Measurements from ENCODE around the gene NFIC.
"Not testable (repeated sequence)": the region's sequence is repeated elsewhere in the genome, so short reads cannot be mapped to it uniquely, and the experiment has no call there.

NFIC gene

GRCh38 chr19:3336680-3337523 is 29.5 kb upstream of the NFIC start:
- no peak for DNase-seq (ENCODE audit: low read depth)

DNA sequence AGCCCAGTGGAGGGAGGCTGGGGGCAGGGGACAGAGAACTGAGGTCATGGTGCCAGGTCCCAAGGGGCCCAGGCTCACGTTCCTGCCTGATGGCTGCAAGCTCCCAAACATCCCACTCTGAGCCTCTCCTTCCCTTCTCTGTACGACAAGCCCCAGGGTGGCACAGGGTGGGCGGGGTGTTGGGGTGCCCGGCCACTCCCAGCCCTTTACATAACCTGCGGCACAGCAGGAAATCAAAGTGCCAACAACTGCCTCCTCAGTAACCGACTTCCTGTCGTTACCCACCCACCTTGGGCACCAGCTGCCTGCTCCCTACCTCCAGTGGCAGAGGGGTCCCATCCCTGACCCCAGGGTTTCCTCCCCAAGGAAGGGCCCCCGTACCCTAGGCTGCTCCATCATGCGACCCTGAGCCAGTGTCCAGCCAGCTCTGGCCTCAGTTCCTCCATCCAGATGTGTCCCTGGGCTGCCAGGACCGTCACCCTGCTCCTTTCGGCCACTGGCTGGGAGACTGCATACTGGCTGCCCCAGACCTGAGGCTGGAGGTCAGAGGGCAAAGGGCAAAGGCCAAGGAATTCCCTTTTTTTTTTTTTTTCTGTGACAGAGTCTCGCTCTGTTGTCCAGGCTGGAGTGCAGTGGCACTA is 27.7 kb upstream of the NFIC start:
- DNase-seq (ENCODE audit: low read depth): no peak

DNA sequence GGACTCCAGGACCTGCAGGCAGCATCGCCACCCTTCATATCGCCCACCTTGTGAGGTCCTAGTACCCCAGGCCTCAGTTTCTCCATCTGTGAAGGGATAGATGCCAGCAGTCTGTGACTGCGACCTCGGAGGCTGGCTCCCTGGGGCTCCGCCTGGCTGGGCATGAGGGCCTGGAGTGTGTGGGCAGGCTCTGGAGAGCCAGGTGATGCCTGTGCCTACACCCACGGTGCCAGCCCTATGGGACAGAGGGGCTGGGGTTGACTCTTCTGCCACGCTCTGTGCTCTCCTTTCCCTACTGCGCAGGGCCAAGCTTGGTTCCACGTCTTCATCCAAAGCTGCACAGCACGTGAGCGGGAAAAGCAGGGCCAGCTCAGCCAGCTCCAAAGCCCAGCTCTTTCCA is 26.0 kb upstream of the NFIC start:
- DNase-seq (ENCODE audit: low read depth): no peak

GRCh38 chr19:3342246-3342645 is 24.1 kb upstream of the NFIC start:
- no peak for DNase-seq (ENCODE audit: low read depth)

DNA sequence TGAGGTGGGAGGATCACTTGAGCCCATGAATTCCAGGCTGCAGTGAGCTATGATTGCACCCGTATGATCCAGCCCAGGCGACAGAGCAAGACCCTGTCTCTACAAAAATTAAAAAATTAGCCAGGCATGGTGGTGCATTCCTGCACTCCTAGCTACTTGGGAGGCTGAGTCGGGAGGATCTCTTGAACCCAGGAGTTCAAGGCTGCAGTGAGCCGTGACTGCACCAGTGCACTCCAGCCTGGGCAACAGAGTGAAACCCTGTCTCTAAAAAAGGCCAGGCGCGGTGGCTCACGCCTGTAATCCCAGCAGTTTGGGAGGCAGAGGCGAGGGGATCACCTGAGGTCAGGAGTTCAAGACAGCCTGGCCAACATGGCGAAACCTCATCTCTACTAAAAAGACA is 23.4 kb upstream of the NFIC start:
- DNase-seq (ENCODE audit: low read depth): not testable (repeated sequence)

GRCh38 chr19:3343619-3344502 is 22.5 kb upstream of the NFIC start:
- DNase-seq (ENCODE audit: low read depth): peak; percentile 64

- DNase-seq (ENCODE audit: low read depth): no peak
Measured at GRCh38 chr19:3344608-3345598, 21.5 kb upstream of the NFIC start.

GRCh38 chr19:3345850-3346460 is 20.4 kb upstream of the NFIC start:
- DNase-seq (ENCODE audit: low read depth): no peak

DNA sequence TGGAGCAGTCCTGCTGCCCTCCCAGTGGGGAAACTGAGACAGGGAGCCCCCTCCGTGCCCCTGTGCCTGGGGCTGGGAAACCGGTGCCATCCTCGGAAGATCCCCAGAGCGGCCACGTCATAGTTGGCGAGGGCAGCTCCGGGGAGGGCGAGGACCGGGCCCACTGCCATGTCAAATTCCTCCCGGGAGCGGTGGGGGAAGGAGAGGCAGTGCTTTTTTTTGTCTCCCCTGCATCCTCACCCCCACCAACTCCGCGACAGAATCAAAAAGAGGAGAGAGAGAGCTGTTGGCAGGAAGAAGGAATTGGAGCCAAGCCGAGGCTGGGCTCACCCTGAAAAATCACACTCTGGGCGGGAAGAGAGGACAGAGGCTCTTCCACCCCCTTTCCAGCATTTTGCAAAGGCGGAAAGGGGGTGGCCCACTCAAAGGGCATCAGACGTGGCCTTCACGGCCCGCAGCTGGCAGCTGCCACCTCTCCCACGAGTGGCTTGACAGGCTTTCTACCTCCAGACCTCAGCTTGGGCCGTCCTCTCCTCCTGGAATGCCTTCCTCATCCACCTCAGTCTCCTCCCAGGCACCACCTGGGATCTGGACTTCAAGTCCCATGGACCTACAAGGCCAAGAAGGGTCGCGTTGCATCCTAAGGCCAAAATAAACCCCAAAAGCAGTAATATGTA is 19.6 kb upstream of the NFIC start:
- DNase-seq (ENCODE audit: low read depth): no peak

- no peak for DNase-seq (ENCODE audit: low read depth)
Measured at GRCh38 chr19:3348042-3348441, 18.3 kb upstream of the NFIC start.

DNA sequence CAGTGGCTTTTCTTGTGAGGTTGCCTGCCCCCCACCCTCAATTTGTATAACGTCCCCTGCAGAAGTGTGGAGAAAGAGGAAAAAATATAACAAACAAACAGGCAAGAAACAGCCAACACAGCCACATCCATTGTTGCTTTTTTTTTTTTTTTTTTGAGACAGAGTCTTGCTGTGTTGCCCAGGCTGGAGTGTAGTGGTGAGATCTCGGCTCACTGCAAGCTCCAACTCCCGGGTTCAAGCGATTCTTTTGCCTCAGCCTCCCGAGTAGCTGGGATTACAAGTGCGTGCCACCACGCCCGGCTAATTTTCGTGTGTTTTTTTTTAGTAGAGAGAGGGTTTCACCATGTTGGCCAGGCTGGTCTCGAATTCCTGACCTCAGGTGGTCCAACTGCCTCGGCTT is 17.9 kb upstream of the NFIC start:
- DNase-seq (ENCODE audit: low read depth): not testable (repeated sequence)

DNA sequence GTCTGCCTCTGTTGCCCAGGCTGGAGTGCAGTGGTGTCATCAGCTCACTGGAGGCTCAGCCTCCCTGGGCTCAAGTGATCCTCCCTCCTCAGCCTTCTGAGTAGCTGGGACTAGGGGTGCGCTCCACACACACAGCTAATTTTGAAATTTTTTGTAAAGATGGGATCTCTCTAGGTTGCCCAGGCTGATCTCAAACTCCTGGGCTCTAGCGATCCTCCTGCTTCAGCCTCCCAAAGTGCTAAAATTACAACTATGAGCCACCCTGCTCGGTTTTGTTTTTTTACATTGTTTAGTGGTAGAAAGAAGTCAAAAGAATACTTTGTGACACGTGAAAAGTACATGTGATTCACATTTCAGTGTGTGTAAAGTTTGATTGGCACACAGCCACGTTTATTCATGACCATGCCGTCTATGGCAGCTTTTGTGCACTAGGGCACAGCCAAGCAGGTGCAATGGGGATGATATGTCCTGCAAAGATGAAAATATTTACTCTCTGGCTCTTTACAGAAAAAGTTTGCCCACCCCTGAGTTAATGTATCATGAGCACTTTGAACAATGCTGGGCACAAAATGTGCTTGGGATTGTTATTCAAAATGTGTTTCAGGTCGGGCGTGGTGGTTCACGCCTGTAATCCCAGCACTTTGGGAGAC is 16.2 kb upstream of the NFIC start:
- DNase-seq (ENCODE audit: low read depth): no peak

GRCh38 chr19:3351702-3352447 is 14.5 kb upstream of the NFIC start:
- DNase-seq (ENCODE audit: low read depth): no peak

GRCh38 chr19:3353493-3353892 is 12.9 kb upstream of the NFIC start:
- DNase-seq (ENCODE audit: low read depth): no peak

DNA sequence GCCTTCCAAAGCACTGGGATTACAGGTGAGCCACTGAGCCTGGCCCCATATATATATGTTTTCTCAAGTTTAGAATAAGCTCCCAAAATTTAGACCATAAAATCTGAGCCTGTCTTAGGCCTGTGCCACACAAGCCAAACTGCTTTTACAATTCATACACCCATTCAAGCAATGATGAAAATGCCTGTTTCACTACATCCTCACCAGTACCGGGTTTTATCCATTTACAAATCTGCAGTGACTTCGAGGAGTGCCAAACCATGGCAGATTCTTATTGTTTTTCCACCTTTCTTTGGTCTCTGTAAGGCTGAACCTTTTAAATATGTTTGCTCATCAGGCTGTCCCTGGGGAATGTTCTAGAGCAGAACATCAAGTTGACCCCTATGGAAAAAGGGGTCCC is 9.6 kb upstream of the NFIC start:
- DNase-seq (ENCODE audit: low read depth): no peak

GRCh38 chr19:3357271-3357991 is 9.0 kb upstream of the NFIC start:
- no peak for DNase-seq (ENCODE audit: low read depth)

DNA sequence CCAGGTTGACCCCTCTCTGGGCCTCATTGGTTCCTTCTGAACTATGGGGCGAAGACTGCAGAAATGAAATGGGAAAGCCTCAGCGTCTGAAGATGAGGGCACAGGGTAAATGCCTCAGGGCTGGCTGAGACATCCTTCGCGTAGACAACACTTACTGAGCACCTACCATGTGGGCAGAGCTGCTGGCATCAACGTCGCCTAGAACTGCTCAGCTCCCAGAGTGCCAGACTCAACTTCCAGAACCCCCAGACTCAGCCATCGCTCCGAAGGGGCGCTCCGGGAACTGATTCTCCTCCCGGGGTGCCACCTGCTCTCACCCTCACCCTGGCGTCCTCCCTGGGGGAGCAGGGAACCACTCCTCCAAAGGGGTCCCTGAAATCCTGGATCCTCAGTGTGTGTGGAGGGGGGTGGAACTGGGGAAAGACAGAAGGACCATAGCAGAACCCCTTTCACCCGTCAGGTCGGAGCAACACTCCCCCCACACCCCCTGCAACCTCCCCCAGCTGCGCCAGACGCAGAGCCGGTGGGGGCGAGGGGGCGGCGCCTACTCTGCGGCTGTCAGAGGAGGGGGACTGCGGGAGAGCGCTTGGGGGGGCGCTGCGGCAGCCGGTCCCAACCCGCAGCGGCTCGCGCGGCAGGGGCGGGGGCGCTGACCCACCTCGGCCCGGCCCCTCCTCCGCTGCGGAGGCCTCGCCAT is 8.2 kb upstream of the NFIC start:
- no peak for DNase-seq (ENCODE audit: low read depth)

GRCh38 chr19:3358689-3359014 is 7.7 kb upstream of the NFIC start:
- DNase-seq (ENCODE audit: low read depth): no peak

Measured in ELR (cell line).